PC-3 (cell line): ENCODE measurements around the gene MTPN. TPM values are rescaled to one million over a fixed set of nuclear protein-coding genes. Genes with fewer than 3 reads are reported as not detected.

Experiments used
- ATAC-seq: fragments of 200-7000 bp; cut with Tn5 transposase; 2 replicates; pipeline ENCODE4 v1.9.1; 2020; ENCODE audit warnings: mild to moderate bottlenecking, moderate library complexity
- BruUV-seq: library from RNA; stranded (reverse); fragments of 400-500 nt; replicated peaks from 2 replicates; lab custom pipeline; 2021; lab: Mats Ljungman, UMichigan
- CTCF ChIA-PET: fragments of 300-600 bp; sonication (Branson Sonifier 250); formaldehyde crosslinking; loops from one replicate; lab custom pipeline; 2022; ENCODE audit warnings: antibody characterized with exemption; lab: Charles Lee
- POLR2A ChIA-PET: fragments of 300-600 bp; sonication (Branson Sonifier 250); formaldehyde crosslinking; loops from one replicate; lab custom pipeline; 2022; ENCODE audit warnings: antibody characterized with exemption; ENCODE audit not compliant: unreplicated experiment; lab: Charles Lee
- DNase-seq: peaks from one replicate; pipeline ENCODE4 v3.0.0-alpha.2; 2015
- H2AFZ ChIP-seq: fragments of 300-600 bp; sonication (generic); 2 replicates; pipeline ENCODE4 v1.6.0; 2016; ENCODE audit warnings: antibody characterized with exemption, low read length
- H3F3A ChIP-seq: fragments of 300-600 bp; sonication (generic); one replicate; pipeline ENCODE4 v1.6.0; 2017; ENCODE audit warnings: antibody characterized with exemption, low read length, control low read depth, mild to moderate bottlenecking; ENCODE audit not compliant: unreplicated experiment
- H3K27ac ChIP-seq: fragments of 300-600 bp; sonication (generic); 2 replicates; pipeline ENCODE4 v1.5.1; 2016; ENCODE audit warnings: mild to moderate bottlenecking, low read length
- H3K27me3 ChIP-seq: fragments of 300-600 bp; sonication (generic); 2 replicates; pipeline ENCODE4 v1.6.1; 2016; ENCODE audit warnings: low read length, mixed read lengths
- H3K36me3 ChIP-seq: fragments of 300-600 bp; sonication (generic); 2 replicates; pipeline ENCODE4 v1.6.1; 2016; ENCODE audit warnings: low read depth, mixed run types, low read length, mixed read lengths
- H3K4me1 ChIP-seq: fragments of 300-600 bp; sonication (generic); 2 replicates; pipeline ENCODE4 v1.5.1; 2016; ENCODE audit warnings: low read length; ENCODE audit not compliant: insufficient read depth
- H3K4me2 ChIP-seq: fragments of 300-600 bp; sonication (generic); 2 replicates; pipeline ENCODE4 v1.6.0; 2016; ENCODE audit warnings: low read length
- H3K4me3 ChIP-seq: fragments of 300-600 bp; sonication (generic); 2 replicates; pipeline ENCODE4 v1.5.1; 2016; ENCODE audit warnings: mild to moderate bottlenecking, low read length, mixed read lengths
- H3K79me2 ChIP-seq: fragments of 300-600 bp; sonication (generic); 2 replicates; pipeline ENCODE4 v1.6.1; 2017; ENCODE audit warnings: low read length, mixed read lengths
- H3K9ac ChIP-seq: fragments of 300-600 bp; sonication (generic); 2 replicates; pipeline ENCODE4 v1.6.0; 2016; ENCODE audit warnings: mild to moderate bottlenecking, low read length
- H3K9me2 ChIP-seq: fragments of 300-600 bp; sonication (generic); replicated peaks from 2 replicates; pipeline ENCODE4 v1.6.1; 2016; ENCODE audit warnings: mixed run types, low read length, mixed read lengths
- H3K9me3 ChIP-seq: fragments of 300-600 bp; sonication (generic); 2 replicates; pipeline ENCODE4 v1.6.1; 2016; ENCODE audit warnings: low read length, mixed read lengths
- H4K20me1 ChIP-seq: fragments of 300-600 bp; sonication (generic); 2 replicates; pipeline ENCODE4 v1.6.1; 2016; ENCODE audit warnings: low read length, mixed read lengths
- CTCF ChIP-seq: fragments of 300-600 bp; sonication (generic); conservative IDR thresholded peaks from 2 replicates; pipeline ENCODE4 v1.5.1; 2017; ENCODE audit warnings: antibody characterized with exemption, low read depth, mild to moderate bottlenecking, low read length
- EZH2 ChIP-seq: fragments of 300-600 bp; sonication (generic); IDR thresholded peaks from one replicate; pipeline ENCODE4 v1.6.1; 2017; ENCODE audit warnings: antibody characterized with exemption, mild to moderate bottlenecking, low read length; ENCODE audit not compliant: unreplicated experiment
- EZH2phosphoT487 ChIP-seq: fragments of 300-600 bp; sonication (generic); IDR thresholded peaks from 2 replicates; pipeline ENCODE4 v1.6.1; 2018; ENCODE audit warnings: mild to moderate bottlenecking, antibody characterized with exemption, low read length, borderline replicate concordance
- intact Hi-C: fragments of 100-400 bp; cut with micrococcal nuclease; formaldehyde crosslinking; loops from 2 replicates; pipeline ENCODE4 v1.9.0; 2023
- total RNA-seq: library from RNA; depleted of rRNA; stranded (reverse); fragments of >200 nt; gene quantifications from 2 replicates; pipeline ENCODE4 v1.2.3, GENCODE V29; 2014

Gene MTPN
- total RNA-seq, 1 experiment from 2014 or later = 96.0 TPM

- BruUV-seq = no TSS peak
- H3K9ac ChIP-seq = no peak overlapping the region
- H3K4me1 ChIP-seq = no peaks in the 10 kb centered on the region
- TF ChIP-seq CTCF = no peak
- TF ChIP-seq EZH2 = no peak
- no peak for TF ChIP-seq EZH2phosphoT487
- ChIA-PET POLR2A (no interaction called here), CTCF (no interaction called here)
- H3K4me3 ChIP-seq = no peak overlapping the region
- no peak overlapping the region for H3K4me2 ChIP-seq
- intact Hi-C loops = no loop called here
- DNase-seq (no peak), ATAC-seq (no peak)
- no peaks in the 10 kb centered on the region for H3K79me2 ChIP-seq
- H3K9me2 ChIP-seq = no peaks in the 10 kb centered on the region
- no peaks in the 10 kb centered on the region for H4K20me1 ChIP-seq
- H2AFZ ChIP-seq = no peak overlapping the region
- no peaks in the 10 kb centered on the region for H3K36me3 ChIP-seq
- H3F3A ChIP-seq = no peaks in the 10 kb centered on the region
- no peaks in the 10 kb centered on the region for H3K9me3 ChIP-seq
- no peaks in the 10 kb centered on the region for H3K27me3 ChIP-seq
- H3K27ac ChIP-seq = no peak overlapping the region
Observed at GRCh38 chr7:135910393-135911036, 66.6 kb downstream of the MTPN start.

GRCh38 chr7:135905858-135906257 lies 71.3 kb downstream of the MTPN start:
- POLR2A ChIA-PET = no interaction called here
- intact Hi-C loops = no loop called here
- no peak for ATAC-seq

More at GRCh38 chr7:135905858-135906257, 71.3 kb downstream of the MTPN start:
- BruUV-seq = no TSS peak
- Histone ChIP-seq H3K9me2 (no peaks in the 10 kb centered on the region), H3K79me2 (no peaks in the 10 kb centered on the region), H3K4me3 (no peak overlapping the region), H3K27me3 (no peaks in the 10 kb centered on the region), H2AFZ (no peak overlapping the region), H3K4me2 (no peak overlapping the region), H3K4me1 (no peaks in the 10 kb centered on the region), H3F3A (no peaks in the 10 kb centered on the region), H3K36me3 (no peaks in the 10 kb centered on the region), H3K9ac (no peak overlapping the region), H3K27ac (no peak overlapping the region), H3K9me3 (no peaks in the 10 kb centered on the region), H4K20me1 (no peaks in the 10 kb centered on the region)
- DNase-seq = no peak
- TF ChIP-seq CTCF (no peak), EZH2phosphoT487 (no peak), EZH2 (no peak)
- CTCF ChIA-PET = no interaction called here
